SK-N-SH (cell line): ENCODE measurements around the gene NCKAP5L. TPM values are rescaled to one million over a fixed set of nuclear protein-coding genes. Genes with fewer than 3 reads are reported as not detected.

Source experiments
- CTCF ChIA-PET: fragments of 300-600, 350-600 bp; formaldehyde crosslinking; extraction: SDS; loops from one replicate; lab custom pipeline; 2021; lab: Yijun Ruan, JAX
- POLR2A ChIA-PET: fragments of 350-600 bp; sonication (Branson Sonifier 250); formaldehyde crosslinking; extraction: SDS; loops from one replicate; lab custom pipeline; 2020; ENCODE audit warnings: antibody characterized with exemption, inconsistent platforms; lab: Yijun Ruan, JAX
- DNase-seq: peaks from one replicate; pipeline ENCODE4 v3.0.0; 2012
- H2AFZ ChIP-seq: fragments of 200-600 bp; sonication (generic); 2 replicates; pipeline ENCODE4 v1.8.1; 2016; ENCODE audit warnings: antibody characterized with exemption, mild to moderate bottlenecking, low read depth
- H3F3A ChIP-seq: fragments of 200-600 bp; sonication (generic); replicated peaks from 2 replicates; pipeline ENCODE3; 2016; ENCODE audit warnings: antibody characterized with exemption, mild to moderate bottlenecking; ENCODE audit not compliant: insufficient read depth
- H3K27ac ChIP-seq, 2 experiments: fragments of 200-500 bp in 1 of 2; fragments of 200-600 bp in 1 of 2; sonication (Bioruptor generic) in 1 of 2; sonication (generic), shearing (Covaris generic) in 1 of 2; 2 replicates each; pipeline versions ENCODE4 v1.5.1 to v1.6.1; 2014 to 2016; ENCODE audit warnings: low read depth in 2 of 2, inconsistent platforms in 1 of 2, low read length in 1 of 2, mild to moderate bottlenecking in 1 of 2, mixed read lengths in 1 of 2
- H3K27me3 ChIP-seq: fragments of 200-600 bp; sonication (generic), shearing (Covaris generic); 2 replicates; pipeline ENCODE4 v1.6.1; 2016; ENCODE audit warnings: mixed run types; ENCODE audit not compliant: insufficient read depth
- H3K36me3 ChIP-seq, 2 experiments: fragments of 200-500 bp in 1 of 2; fragments of 200-600 bp in 1 of 2; sonication (Bioruptor generic) in 1 of 2; sonication (generic) in 1 of 2; replicated peaks in 1 of 2; 2 replicates each; pipeline versions ENCODE3 to v1.5.1; 2014 to 2016; ENCODE audit warnings: low read length in 1 of 2, mild to moderate bottlenecking in 1 of 2; ENCODE audit not compliant: insufficient read depth in 2 of 2, control insufficient read depth in 1 of 2
- H3K4me1 ChIP-seq, 2 experiments: fragments of 200-500 bp in 1 of 2; fragments of 200-600 bp in 1 of 2; sonication (Bioruptor generic) in 1 of 2; sonication (generic), shearing (Covaris generic) in 1 of 2; 2 replicates each; pipeline versions ENCODE4 v1.5.1 to v1.6.1; 2014 to 2016; ENCODE audit warnings: low read depth in 1 of 2, low read length in 1 of 2, mixed run types in 1 of 2; ENCODE audit not compliant: insufficient read depth in 2 of 2, control insufficient read depth in 1 of 2
- H3K4me2 ChIP-seq: fragments of 200-600 bp; sonication (generic), shearing (Covaris generic); 2 replicates; pipeline ENCODE4 v1.6.1; 2017; ENCODE audit warnings: mixed run types
- H3K4me3 ChIP-seq, 2 experiments: fragments of 200-500 bp in 1 of 2; fragments of 200-600 bp in 1 of 2; sonication (Bioruptor generic) in 1 of 2; sonication (generic), shearing (Covaris generic) in 1 of 2; 2 replicates each; pipeline versions ENCODE4 v1.5.1 to v1.8.1; 2014 to 2016; ENCODE audit warnings: low read depth in 2 of 2, inconsistent platforms in 1 of 2, low read length in 1 of 2, mild to moderate bottlenecking in 1 of 2, mixed read lengths in 1 of 2, moderate library complexity in 1 of 2
- H3K79me2 ChIP-seq: fragments of 200-600 bp; sonication (generic); 2 replicates; pipeline ENCODE4 v1.8.1; 2017; ENCODE audit warnings: mild to moderate bottlenecking; ENCODE audit not compliant: insufficient read depth
- H3K9ac ChIP-seq: fragments of 200-600 bp; sonication (generic); 2 replicates; pipeline ENCODE4 v1.6.1; 2017; ENCODE audit warnings: mixed run types
- H3K9me2 ChIP-seq: fragments of 200-600 bp; sonication (generic); 2 replicates; pipeline ENCODE4 v1.6.1; 2017; ENCODE audit warnings: mixed run types
- H3K9me3 ChIP-seq: fragments of 200-600 bp; sonication (generic); 2 replicates; pipeline ENCODE4 v1.6.1; 2017; ENCODE audit warnings: mixed run types, mild to moderate bottlenecking, moderate library complexity
- H4K20me1 ChIP-seq: fragments of 200-600 bp; sonication (generic); 2 replicates; pipeline ENCODE4 v1.6.1; 2017; ENCODE audit warnings: mild to moderate bottlenecking, mixed run types; ENCODE audit not compliant: insufficient read depth
- CTCF ChIP-seq: fragments of 200-600 bp; sonication (generic); IDR thresholded peaks from 2 replicates; pipeline ENCODE4 v1.6.1; 2017; ENCODE audit warnings: antibody characterized with exemption, mild to moderate bottlenecking, moderate library complexity
- GABPA ChIP-seq: IDR thresholded peaks from 2 replicates; pipeline ENCODE4 v1.4.0; 2012; ENCODE audit warnings: low read depth, mild to moderate bottlenecking
- GATA2 ChIP-seq: sonication (generic); formaldehyde crosslinking; IDR thresholded peaks from 2 replicates; pipeline ENCODE4 v1.5.0; 2020; ENCODE audit warnings: mild to moderate bottlenecking, missing genetic modification reagents
- MAX ChIP-seq: IDR thresholded peaks from 2 replicates; pipeline ENCODE4 v1.4.0; 2012; ENCODE audit warnings: low read depth
- MEF2A ChIP-seq: IDR thresholded peaks from 2 replicates; pipeline ENCODE4 v1.4.0; 2012; ENCODE audit warnings: low read depth, borderline replicate concordance
- NRF1 ChIP-seq: IDR thresholded peaks from 2 replicates; pipeline ENCODE4 v1.6.1; 2012; ENCODE audit warnings: low read depth, mild to moderate bottlenecking, low read length
- PBX3 ChIP-seq: IDR thresholded peaks from 2 replicates; pipeline ENCODE4; 2012
- POLR2AphosphoS5 ChIP-seq: IDR thresholded peaks from 2 replicates; pipeline ENCODE4 v1.6.1; 2012; ENCODE audit warnings: low read depth, low read length
- RCOR1 ChIP-seq: fragments of 150-350 bp; IDR thresholded peaks from 2 replicates; pipeline ENCODE4 v1.6.1; 2017; ENCODE audit warnings: antibody characterized with exemption, low read length
- RFX5 ChIP-seq: IDR thresholded peaks from 2 replicates; pipeline ENCODE4 v1.6.1; 2012; ENCODE audit warnings: mild to moderate bottlenecking, improper control_type of control experiment, low read length
- RXRA ChIP-seq: IDR thresholded peaks from 2 replicates; pipeline ENCODE4 v1.4.0; 2012; ENCODE audit warnings: low read depth, mild to moderate bottlenecking, borderline replicate concordance
- TAF1 ChIP-seq: IDR thresholded peaks from 2 replicates; pipeline ENCODE4 v1.6.1; 2012; ENCODE audit warnings: low read depth, mild to moderate bottlenecking, low read length, moderate library complexity, borderline replicate concordance
- USF2 ChIP-seq: fragments of 150-350 bp; IDR thresholded peaks from 2 replicates; pipeline ENCODE4 v1.6.1; 2017; ENCODE audit warnings: antibody characterized with exemption, low read length, low read depth, borderline replicate concordance
- YY1 ChIP-seq: IDR thresholded peaks from 2 replicates; pipeline ENCODE4 v1.4.0; 2012; ENCODE audit warnings: low read depth, mild to moderate bottlenecking
- ZBTB33 ChIP-seq: IDR thresholded peaks from 2 replicates; pipeline ENCODE4 v1.4.0; 2012; ENCODE audit warnings: low read depth, borderline replicate concordance
- WGBS: methylation state at CpG from one replicate; pipeline ENCODE4 v1.1.6; 2017; ENCODE audit warnings: low lambda C conversion rate; 5-methylcytosine and 5-hydroxymethylcytosine counted together
- polyA plus RNA-seq, 3 experiments: library from polyadenylated mRNA; depleted of rRNA; stranded (reverse); fragments of >200 nt; gene quantifications; 2 replicates each; pipeline ENCODE4 v1.2.3, GENCODE V29; 2012

The NCKAP5L gene
- polyA plus RNA-seq, 1 of the 3 experiments (the other 2 are of a cell fraction) = 8.9 TPM

- 67% methylated on average over 4 of the region's 4 CpGs for WGBS
Observed at GRCh38 chr12:49854976-49855375, 26.8 kb upstream of the NCKAP5L start.

More at GRCh38 chr12:49854976-49855375, 26.8 kb upstream of the NCKAP5L start:
- H3K9me2 ChIP-seq = no peaks in the 10 kb centered on the region
- H2AFZ ChIP-seq = no peak overlapping the region
- CTCF ChIA-PET = interaction anchor here (1.0 to 2.1 kb wide), 4 partner anchors 11 to 201 kb away, joined by 3 to 10 read pairs (median 6); no protein-coding TSS in a partner anchor
- H3K4me3 ChIP-seq = no peak overlapping the region
- H3K79me2 ChIP-seq = no peaks in the 10 kb centered on the region
- POLR2A ChIA-PET = interaction anchor here (1.5 kb wide), 1 partner anchor 12 kb away, joined by 3 read pairs; the partner anchor contains the start of gene BCDIN3D
- no peaks in the 10 kb centered on the region for H3F3A ChIP-seq
- TF ChIP-seq POLR2AphosphoS5 = no peak
- no peak for TF ChIP-seq TAF1
- TF ChIP-seq GABPA = no peak
- no peak for TF ChIP-seq PBX3
- TF ChIP-seq ZBTB33 = no peak
- no peak for TF ChIP-seq CTCF
- TF ChIP-seq NRF1 = no peak
- no peak for TF ChIP-seq RCOR1
- TF ChIP-seq USF2 = no peak
- no peak for TF ChIP-seq MAX
- no peak for TF ChIP-seq YY1
- TF ChIP-seq GATA2 (CRISPR knock-in tag) = no peak
- no peak for TF ChIP-seq RFX5
- TF ChIP-seq RXRA = no peak
- TF ChIP-seq MEF2A = no peak
- DNase-seq = no peak
- no peaks in the 10 kb centered on the region for H3K9me3 ChIP-seq
- H3K9ac ChIP-seq = no peak overlapping the region
- H3K36me3 ChIP-seq = no peaks in the 10 kb centered on the region
- no peak overlapping the region for H3K27ac ChIP-seq
- H3K4me1 ChIP-seq = no peaks in the 10 kb centered on the region
- H3K4me2 ChIP-seq = no peak overlapping the region
- peaks cover 16% of the 10 kb centered on the region; the same call in 1 of the 2 replicates for H3K27me3 ChIP-seq
- no peaks in the 10 kb centered on the region for H4K20me1 ChIP-seq
